Body of pancreas (tissue), 4 donors: ENCODE results near the gene AMBRA1.

Experiments used
- POLR2A ChIP-seq, 3 donors: fragments of 450-650 bp; IDR thresholded peaks; one replicate each; pipeline ENCODE4 v1.6.1; 2016; ENCODE audit warnings: antibody characterized with exemption in 3 of 3, mild to moderate bottlenecking in 2 of 3
- TF ChIP-seq, protein P1 (sequence below), 7 experiments: fragments of 450-650 bp in 4 of 7; fragments of 200-600 bp in 3 of 7; sonication (generic) in 3 of 7; IDR thresholded peaks; one replicate each; pipeline ENCODE4 v1.5.1; 2016 to 2019; ENCODE audit warnings: antibody characterized with exemption in 7 of 7

DNA sequence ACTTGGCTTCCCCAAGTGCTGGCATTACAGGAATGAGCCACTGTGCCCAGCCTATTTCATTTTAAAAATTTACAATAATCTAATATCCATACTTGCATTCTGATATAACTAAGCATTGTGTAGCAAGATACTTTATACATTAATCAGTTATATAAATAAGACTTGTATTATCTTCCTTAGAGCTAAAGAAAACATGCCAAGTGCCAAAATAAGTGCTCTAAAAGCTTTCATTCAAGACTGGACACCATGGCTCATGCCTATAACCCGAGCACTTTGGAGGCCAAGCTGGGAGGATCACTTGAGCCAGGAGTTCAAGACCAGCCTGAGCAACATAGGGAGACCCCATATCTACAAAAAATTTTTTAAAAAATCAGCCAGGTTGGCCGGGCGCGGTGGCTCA lies 123.9 kb downstream of the AMBRA1 start:
- TF ChIP-seq, protein P1, sequence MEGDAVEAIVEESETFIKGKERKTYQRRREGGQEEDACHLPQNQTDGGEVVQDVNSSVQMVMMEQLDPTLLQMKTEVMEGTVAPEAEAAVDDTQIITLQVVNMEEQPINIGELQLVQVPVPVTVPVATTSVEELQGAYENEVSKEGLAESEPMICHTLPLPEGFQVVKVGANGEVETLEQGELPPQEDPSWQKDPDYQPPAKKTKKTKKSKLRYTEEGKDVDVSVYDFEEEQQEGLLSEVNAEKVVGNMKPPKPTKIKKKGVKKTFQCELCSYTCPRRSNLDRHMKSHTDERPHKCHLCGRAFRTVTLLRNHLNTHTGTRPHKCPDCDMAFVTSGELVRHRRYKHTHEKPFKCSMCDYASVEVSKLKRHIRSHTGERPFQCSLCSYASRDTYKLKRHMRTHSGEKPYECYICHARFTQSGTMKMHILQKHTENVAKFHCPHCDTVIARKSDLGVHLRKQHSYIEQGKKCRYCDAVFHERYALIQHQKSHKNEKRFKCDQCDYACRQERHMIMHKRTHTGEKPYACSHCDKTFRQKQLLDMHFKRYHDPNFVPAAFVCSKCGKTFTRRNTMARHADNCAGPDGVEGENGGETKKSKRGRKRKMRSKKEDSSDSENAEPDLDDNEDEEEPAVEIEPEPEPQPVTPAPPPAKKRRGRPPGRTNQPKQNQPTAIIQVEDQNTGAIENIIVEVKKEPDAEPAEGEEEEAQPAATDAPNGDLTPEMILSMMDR (IDR thresholded peaks at IDR 0.05): no peak
- TF ChIP-seq POLR2A (IDR thresholded peaks at IDR 0.05): no peak
